HEK293 (cell line): Measurements from ENCODE around the gene NDOR1.
A peak's percentile ranks its signal among the peaks of the same experiment; 100 is the strongest.

Experiments used
- CTCF ChIA-PET: fragments of 350-600 bp; formaldehyde crosslinking; extraction: SDS; loops from one replicate; lab custom pipeline; 2021; ENCODE audit warnings: antibody characterized with exemption; lab: Yijun Ruan, JAX
- POLR2A ChIA-PET: fragments of 300-600 bp; formaldehyde crosslinking; extraction: SDS; loops from one replicate; lab custom pipeline; 2020; ENCODE audit warnings: antibody characterized with exemption, inconsistent platforms; lab: Yijun Ruan, JAX
- H3K27ac ChIP-seq: fragments of 200-500 bp; sonication (Bioruptor generic); 2 replicates; pipeline ENCODE4 v1.5.1; 2014; ENCODE audit warnings: low read depth, low read length, control low read depth, inconsistent platforms; ENCODE audit errors: extremely low read depth
- H3K36me3 ChIP-seq, 2 experiments: fragments of 200-500 bp in 1 of 2; sonication (Bioruptor generic) in 1 of 2; 1 replicate in 1 of 2; 2 replicates in 1 of 2; pipeline ENCODE4 v1.5.1; 2014 to 2017; ENCODE audit warnings: inconsistent platforms in 2 of 2, low read length in 2 of 2; ENCODE audit not compliant: control insufficient read depth in 2 of 2, insufficient read depth in 1 of 2
- H3K4me1 ChIP-seq: fragments of 200-500 bp; sonication (Bioruptor generic); 2 replicates; pipeline ENCODE4 v1.5.1; 2014; ENCODE audit warnings: mild to moderate bottlenecking, low read length, inconsistent platforms; ENCODE audit not compliant: control insufficient read depth, insufficient read depth
- H3K4me3 ChIP-seq: 2 replicates; pipeline ENCODE4 v1.5.1; 2011; ENCODE audit warnings: low read depth, mild to moderate bottlenecking, control low read depth, low read length, moderate library complexity
- H3K9me3 ChIP-seq: fragments of 200-500 bp; sonication (Bioruptor generic); 2 replicates; pipeline ENCODE4 v1.5.1; 2014; ENCODE audit warnings: low read depth, low read length, inconsistent platforms; ENCODE audit not compliant: control insufficient read depth, insufficient read depth
- KLF10 ChIP-seq: fragments of 450-650 bp; IDR thresholded peaks from 2 replicates; pipeline ENCODE4 v1.5.1; 2018; ENCODE audit warnings: missing biosample characterization, mild to moderate bottlenecking, missing genetic modification characterization
- KLF17 ChIP-seq: fragments of 450-650 bp; formaldehyde crosslinking; IDR thresholded peaks from 2 replicates; pipeline ENCODE4 v1.5.1; 2016; ENCODE audit warnings: missing biosample characterization, missing genetic modification characterization
- PATZ1 ChIP-seq: fragments of 450-650 bp; formaldehyde crosslinking; IDR thresholded peaks from 2 replicates; pipeline ENCODE4 v1.5.1; 2016; ENCODE audit warnings: missing biosample characterization, missing genetic modification characterization
- RBAK ChIP-seq: fragments of 450-650 bp; formaldehyde crosslinking; IDR thresholded peaks from 2 replicates; pipeline ENCODE4 v1.5.1; 2016; ENCODE audit warnings: missing biosample characterization, missing genetic modification characterization
- REPIN1 ChIP-seq: fragments of 450-650 bp; formaldehyde crosslinking; IDR thresholded peaks from 2 replicates; pipeline ENCODE4 v1.5.1; 2017; ENCODE audit warnings: missing biosample characterization, missing genetic modification characterization, low read depth
- SP3 ChIP-seq: fragments of 450-650 bp; formaldehyde crosslinking; IDR thresholded peaks from 2 replicates; pipeline ENCODE4 v1.5.1; 2016; ENCODE audit warnings: missing biosample characterization, missing genetic modification characterization
- ZIC2 ChIP-seq: fragments of 450-650 bp; formaldehyde crosslinking; IDR thresholded peaks from 2 replicates; pipeline ENCODE4 v1.5.1; 2016; ENCODE audit warnings: missing biosample characterization, missing genetic modification characterization
- ZNF169 ChIP-seq: fragments of 450-650 bp; formaldehyde crosslinking; IDR thresholded peaks from 2 replicates; pipeline ENCODE4 v1.5.1; 2016; ENCODE audit warnings: missing biosample characterization, missing genetic modification characterization
- ZNF175 ChIP-seq: fragments of 450-650 bp; formaldehyde crosslinking; IDR thresholded peaks from 2 replicates; pipeline ENCODE4 v1.5.1; 2016; ENCODE audit warnings: missing biosample characterization, missing genetic modification characterization
- ZNF248 ChIP-seq: fragments of 450-650 bp; formaldehyde crosslinking; IDR thresholded peaks from 2 replicates; pipeline ENCODE4 v1.5.1; 2017; ENCODE audit warnings: missing biosample characterization, missing genetic modification characterization
- ZNF423 ChIP-seq: fragments of 450-650 bp; formaldehyde crosslinking; IDR thresholded peaks from 2 replicates; pipeline ENCODE4 v1.5.1; 2016; ENCODE audit warnings: missing biosample characterization, missing genetic modification characterization
- ZNF488 ChIP-seq: fragments of 450-650 bp; formaldehyde crosslinking; IDR thresholded peaks from 2 replicates; pipeline ENCODE4 v1.5.1; 2016; ENCODE audit warnings: missing biosample characterization, missing genetic modification characterization
- ZNF558 ChIP-seq: fragments of 450-650 bp; formaldehyde crosslinking; IDR thresholded peaks from 2 replicates; pipeline ENCODE4 v1.5.1; 2016; ENCODE audit warnings: missing biosample characterization, missing genetic modification characterization
- ZNF600 ChIP-seq: fragments of 450-650 bp; formaldehyde crosslinking; IDR thresholded peaks from 2 replicates; pipeline ENCODE4 v1.5.1; 2016; ENCODE audit warnings: missing biosample characterization, missing genetic modification characterization
- ZNF692 ChIP-seq: fragments of 450-650 bp; formaldehyde crosslinking; IDR thresholded peaks from 2 replicates; pipeline ENCODE4 v1.5.1; 2016; ENCODE audit warnings: missing biosample characterization, missing genetic modification characterization
- TF ChIP-seq, protein P1 (sequence below): fragments of 450-650 bp; formaldehyde crosslinking; IDR thresholded peaks from 2 replicates; pipeline ENCODE4 v1.5.1; 2016; ENCODE audit warnings: missing biosample characterization, missing genetic modification characterization

The NDOR1 gene

DNA sequence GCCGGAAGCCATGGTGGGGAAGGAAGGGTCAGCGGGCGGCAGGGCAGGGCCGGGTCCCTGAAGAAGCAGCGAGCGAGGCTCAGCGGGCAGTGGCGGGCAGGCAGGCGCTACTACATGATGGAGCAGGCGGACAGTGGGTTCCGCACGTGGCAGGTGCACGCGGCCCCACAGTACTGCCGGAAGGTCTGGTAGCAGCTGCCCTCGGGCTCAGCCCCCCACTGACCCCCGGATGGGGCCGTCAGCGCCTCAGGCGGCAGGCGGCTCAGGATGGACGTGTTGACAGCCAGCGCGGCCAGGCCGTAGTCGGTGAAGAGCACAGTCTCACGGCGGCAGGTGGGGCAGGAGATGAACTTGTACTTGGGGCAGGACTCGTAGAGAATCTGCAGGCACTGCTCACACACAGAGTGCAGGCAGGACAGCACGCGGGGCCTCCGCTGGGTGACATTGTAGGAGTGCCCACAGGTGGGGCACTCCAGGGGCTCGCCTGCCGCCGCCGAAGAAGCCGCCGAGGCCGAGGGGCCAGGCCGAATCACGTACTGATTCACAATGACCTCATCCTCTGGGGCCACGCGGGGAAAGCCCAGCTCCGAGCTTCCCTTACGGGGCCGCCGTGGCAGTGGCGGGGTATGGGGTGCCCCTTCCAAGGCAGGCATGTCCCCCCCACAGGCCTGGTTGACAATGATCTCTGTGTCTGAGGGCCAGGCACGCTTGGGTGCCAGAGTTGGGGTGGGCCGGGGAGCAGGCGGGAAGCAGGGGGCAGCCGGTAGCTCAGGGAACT, 15.0 kb downstream of the NDOR1 start (continued):
- TF ChIP-seq KLF17 (tag by site-specific recombination) (0 out of 2 replicates have a peak, but pooled peaks have one; percentile 49), ZIC2 (tag by site-specific recombination) (peak; percentile 75), PATZ1 (peak; percentile 77)

- peaks cover 4% of the 10 kb centered on the region for H3K4me1 ChIP-seq
- no peaks in the 10 kb centered on the region for H3K9me3 ChIP-seq
- H3K36me3 ChIP-seq = peaks cover 0 to 34% of the 10 kb centered on the region in 2 experiments; a peak in 1 of 3 replicates
- ChIA-PET CTCF (interaction anchor here (0.7 kb wide), 1 partner anchor 39 kb away, joined by 3 read pairs; no protein-coding TSS in a partner anchor), POLR2A (interaction anchor here (1.1 to 17.2 kb wide), 4 partner anchors 13 to 94 kb away, joined by 3 to 304 read pairs (median 120); partner anchors contain the start of genes NDOR1, TMEM203, TPRN and TUBB4B)
- no peak for TF ChIP-seq ZNF488 (tag by site-specific recombination)
- TF ChIP-seq ZNF558 (tag by site-specific recombination) = no peak
- no peak for TF ChIP-seq ZNF248 (tag by site-specific recombination)
- TF ChIP-seq KLF10 = no peak
- TF ChIP-seq SP3 (tag by site-specific recombination) = no peak
- TF ChIP-seq ZNF600 (tag by site-specific recombination) = no peak
- no peak for TF ChIP-seq ZNF692 (tag by site-specific recombination)
- TF ChIP-seq ZNF175 (tag by site-specific recombination) = no peak
- no peak for TF ChIP-seq ZNF169 (tag by site-specific recombination)
- no peak for TF ChIP-seq REPIN1 (tag by site-specific recombination)
- TF ChIP-seq, protein P1, sequence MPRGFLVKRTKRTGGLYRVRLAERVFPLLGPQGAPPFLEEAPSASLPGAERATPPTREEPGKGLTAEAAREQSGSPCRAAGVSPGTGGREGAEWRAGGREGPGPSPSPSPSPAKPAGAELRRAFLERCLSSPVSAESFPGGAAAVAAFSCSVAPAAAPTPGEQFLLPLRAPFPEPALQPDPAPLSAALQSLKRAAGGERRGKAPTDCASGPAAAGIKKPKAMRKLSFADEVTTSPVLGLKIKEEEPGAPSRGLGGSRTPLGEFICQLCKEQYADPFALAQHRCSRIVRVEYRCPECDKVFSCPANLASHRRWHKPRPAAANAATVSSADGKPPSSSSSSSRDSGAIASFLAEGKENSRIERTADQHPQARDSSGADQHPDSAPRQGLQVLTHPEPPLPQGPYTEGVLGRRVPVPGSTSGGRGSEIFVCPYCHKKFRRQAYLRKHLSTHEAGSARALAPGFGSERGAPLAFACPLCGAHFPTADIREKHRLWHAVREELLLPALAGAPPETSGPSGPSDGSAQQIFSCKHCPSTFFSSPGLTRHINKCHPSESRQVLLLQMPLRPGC = no peak
- no peak for TF ChIP-seq ZNF423 (tag by site-specific recombination)
- TF ChIP-seq RBAK = no peak
- H3K4me3 ChIP-seq = no peak overlapping the region
- H3K27ac ChIP-seq = no peak overlapping the region
Measured at GRCh38 chr9:137221095-137221505, 15.6 kb downstream of the NDOR1 start.
